Measurements from ENCODE around the gene ARL3. TPM values are rescaled to one million over a fixed set of nuclear protein-coding genes. Genes with fewer than 3 reads are reported as not detected.

ARL3 gene
- total RNA-seq, 2 donors from 2014 or later, result 4.8 to 5.6 TPM

DNA sequence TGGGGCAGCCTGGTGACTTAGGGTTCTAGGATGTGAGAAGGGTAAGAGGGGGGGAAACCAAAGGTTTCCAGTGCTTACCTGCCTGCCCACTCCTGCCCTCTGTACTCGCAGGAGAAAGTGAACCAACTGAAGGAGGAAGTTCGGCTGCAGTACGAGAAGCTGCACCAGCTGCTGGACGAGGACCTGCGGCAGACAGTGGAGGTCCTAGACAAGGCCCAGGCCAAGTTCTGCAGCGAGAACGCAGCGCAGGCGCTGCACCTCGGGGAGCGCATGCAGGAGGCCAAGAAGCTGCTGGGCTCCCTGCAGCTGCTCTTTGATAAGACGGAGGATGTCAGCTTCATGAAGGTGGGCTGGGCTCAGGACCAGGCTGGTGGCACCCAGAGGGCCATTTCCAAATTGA is 59.2 kb downstream of the ARL3 start:
- no peaks in the 10 kb centered on the region for H3K9me3 ChIP-seq
- intact Hi-C loops (cut with DNase I), result no loop called here
- no peak overlapping the region for H3K27ac ChIP-seq
- no peak overlapping the region for H3K4me3 ChIP-seq
- H3K27me3 ChIP-seq, result no peaks in the 10 kb centered on the region
- H3K36me3 ChIP-seq, result peaks cover 15% of the 10 kb centered on the region
- TF ChIP-seq, protein P1, sequence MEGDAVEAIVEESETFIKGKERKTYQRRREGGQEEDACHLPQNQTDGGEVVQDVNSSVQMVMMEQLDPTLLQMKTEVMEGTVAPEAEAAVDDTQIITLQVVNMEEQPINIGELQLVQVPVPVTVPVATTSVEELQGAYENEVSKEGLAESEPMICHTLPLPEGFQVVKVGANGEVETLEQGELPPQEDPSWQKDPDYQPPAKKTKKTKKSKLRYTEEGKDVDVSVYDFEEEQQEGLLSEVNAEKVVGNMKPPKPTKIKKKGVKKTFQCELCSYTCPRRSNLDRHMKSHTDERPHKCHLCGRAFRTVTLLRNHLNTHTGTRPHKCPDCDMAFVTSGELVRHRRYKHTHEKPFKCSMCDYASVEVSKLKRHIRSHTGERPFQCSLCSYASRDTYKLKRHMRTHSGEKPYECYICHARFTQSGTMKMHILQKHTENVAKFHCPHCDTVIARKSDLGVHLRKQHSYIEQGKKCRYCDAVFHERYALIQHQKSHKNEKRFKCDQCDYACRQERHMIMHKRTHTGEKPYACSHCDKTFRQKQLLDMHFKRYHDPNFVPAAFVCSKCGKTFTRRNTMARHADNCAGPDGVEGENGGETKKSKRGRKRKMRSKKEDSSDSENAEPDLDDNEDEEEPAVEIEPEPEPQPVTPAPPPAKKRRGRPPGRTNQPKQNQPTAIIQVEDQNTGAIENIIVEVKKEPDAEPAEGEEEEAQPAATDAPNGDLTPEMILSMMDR (IDR thresholded peaks at IDR 0.05), result no peak
- no peak for DNase-seq
- peaks cover 26% of the 10 kb centered on the region for H3K4me1 ChIP-seq
- H3K9ac ChIP-seq (ENCODE audit: low read depth in 2 of 2, low read length in 2 of 2), result no peak overlapping the region

DNA sequence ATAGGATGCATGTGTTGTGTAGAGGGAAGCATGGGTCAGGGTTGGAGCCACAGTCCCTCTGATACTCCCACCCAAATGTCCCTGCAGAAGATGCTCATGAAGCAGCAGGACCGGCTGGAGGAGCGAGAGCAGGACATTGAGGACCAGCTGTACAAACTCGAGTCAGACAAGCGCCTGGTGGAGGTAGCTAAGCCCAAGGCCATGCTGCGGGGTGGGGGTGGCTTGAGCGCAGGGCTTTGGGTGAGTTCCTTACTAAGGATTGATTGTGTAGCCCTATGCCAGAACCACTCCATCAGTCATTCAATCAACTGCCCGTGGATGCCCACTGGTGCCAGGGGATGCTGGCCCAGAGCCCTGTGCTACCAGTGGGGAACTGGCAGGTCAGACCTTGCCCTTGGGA is 59.6 kb downstream of the ARL3 start:
- intact Hi-C loops (cut with DNase I), result no loop called here
- Histone ChIP-seq H3K4me1 (peaks cover 29% of the 10 kb centered on the region), H3K9me3 (no peaks in the 10 kb centered on the region), H3K36me3 (peaks cover 15% of the 10 kb centered on the region), H3K27me3 (no peaks in the 10 kb centered on the region), H3K9ac (ENCODE audit: low read depth in 2 of 2, low read length in 2 of 2) (no peak overlapping the region), H3K4me3 (no peak overlapping the region), H3K27ac (no peak overlapping the region)
- DNase-seq, result no peak
- TF ChIP-seq, protein P1 (IDR thresholded peaks at IDR 0.05), result no peak

DNA sequence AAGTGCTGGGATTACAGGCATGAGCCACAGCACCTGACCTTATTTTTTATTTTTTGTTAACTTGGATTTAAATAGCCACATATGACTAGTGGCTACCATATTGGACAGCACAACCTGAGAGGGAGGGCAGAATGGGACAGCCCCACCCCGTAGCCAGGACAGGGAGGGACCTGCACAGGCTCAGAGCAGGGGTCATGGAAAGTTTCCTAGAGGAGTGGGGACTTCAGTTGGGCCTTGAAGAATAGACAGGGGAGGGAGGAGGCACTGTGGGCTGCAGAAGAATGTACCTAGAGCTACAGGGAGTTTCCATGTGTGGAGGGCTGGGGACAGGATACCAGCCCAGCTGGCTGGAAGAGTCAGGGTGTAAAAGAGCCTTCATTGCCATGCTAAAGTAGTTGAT is 61.1 kb downstream of the ARL3 start:
- no peak overlapping the region for H3K4me3 ChIP-seq
- TF ChIP-seq, protein P1 (IDR thresholded peaks at IDR 0.05), result no peak
- H3K9me3 ChIP-seq, result no peaks in the 10 kb centered on the region
- intact Hi-C loops (cut with DNase I), result no loop called here
- peaks cover 36% of the 10 kb centered on the region for H3K4me1 ChIP-seq
- H3K36me3 ChIP-seq, result peaks cover 15% of the 10 kb centered on the region
- H3K9ac ChIP-seq (ENCODE audit: low read depth in 2 of 2, low read length in 2 of 2), result peak overlapping the region in 1 of 2 donors; percentile 19
- H3K27ac ChIP-seq, result no peak overlapping the region
- H3K27me3 ChIP-seq, result no peaks in the 10 kb centered on the region
- no peak for DNase-seq

DNA sequence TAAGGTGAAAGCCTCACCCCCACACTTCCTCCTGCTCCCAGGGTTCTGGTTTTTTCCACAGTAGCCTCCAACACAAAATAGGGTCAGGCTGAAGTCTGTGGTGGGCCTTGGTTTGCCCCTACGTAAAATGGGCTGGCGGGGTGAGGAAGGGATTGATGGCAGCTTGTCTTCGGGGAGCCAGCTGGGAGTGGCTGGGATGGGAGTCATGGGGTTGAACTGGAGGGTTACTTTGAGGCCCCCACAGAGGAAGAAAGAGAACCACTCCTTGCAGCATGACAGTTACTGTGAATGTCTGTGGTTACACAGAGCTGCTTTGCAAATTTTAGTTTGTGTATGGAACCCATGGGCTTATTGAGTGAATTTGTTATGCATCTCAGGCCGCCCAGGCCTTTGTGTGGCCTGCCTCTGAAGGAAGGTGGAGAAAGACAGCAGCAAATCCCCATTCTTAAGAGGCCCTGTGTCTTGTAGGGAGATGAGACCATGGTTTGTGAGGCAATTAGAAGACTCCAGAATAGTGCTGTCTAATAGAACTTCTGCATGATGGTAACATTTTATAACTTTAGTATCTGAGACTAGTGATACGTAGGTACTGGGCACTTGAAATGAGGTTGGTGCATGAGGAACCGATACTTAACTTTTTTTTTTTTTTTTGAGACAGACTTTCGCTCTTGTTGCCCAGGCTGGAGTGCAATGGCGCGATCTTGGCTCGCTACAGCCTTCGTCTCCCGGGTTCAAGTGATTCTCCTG is 61.9 kb downstream of the ARL3 start:
- intact Hi-C loops (cut with DNase I), result no loop called here
- H3K9ac ChIP-seq (ENCODE audit: low read depth in 2 of 2, low read length in 2 of 2), result peak overlapping the region in 1 of 2 donors; percentile 38
- no peaks in the 10 kb centered on the region for H3K27me3 ChIP-seq
- no peak for DNase-seq
- TF ChIP-seq, protein P1 (IDR thresholded peaks at IDR 0.05), result no peak
- H3K9me3 ChIP-seq, result no peaks in the 10 kb centered on the region
- H3K36me3 ChIP-seq, result peaks cover 15% of the 10 kb centered on the region
- H3K27ac ChIP-seq, result peak overlapping the region; percentile 12
- no peak overlapping the region for H3K4me3 ChIP-seq
- peaks cover 40% of the 10 kb centered on the region for H3K4me1 ChIP-seq

DNA sequence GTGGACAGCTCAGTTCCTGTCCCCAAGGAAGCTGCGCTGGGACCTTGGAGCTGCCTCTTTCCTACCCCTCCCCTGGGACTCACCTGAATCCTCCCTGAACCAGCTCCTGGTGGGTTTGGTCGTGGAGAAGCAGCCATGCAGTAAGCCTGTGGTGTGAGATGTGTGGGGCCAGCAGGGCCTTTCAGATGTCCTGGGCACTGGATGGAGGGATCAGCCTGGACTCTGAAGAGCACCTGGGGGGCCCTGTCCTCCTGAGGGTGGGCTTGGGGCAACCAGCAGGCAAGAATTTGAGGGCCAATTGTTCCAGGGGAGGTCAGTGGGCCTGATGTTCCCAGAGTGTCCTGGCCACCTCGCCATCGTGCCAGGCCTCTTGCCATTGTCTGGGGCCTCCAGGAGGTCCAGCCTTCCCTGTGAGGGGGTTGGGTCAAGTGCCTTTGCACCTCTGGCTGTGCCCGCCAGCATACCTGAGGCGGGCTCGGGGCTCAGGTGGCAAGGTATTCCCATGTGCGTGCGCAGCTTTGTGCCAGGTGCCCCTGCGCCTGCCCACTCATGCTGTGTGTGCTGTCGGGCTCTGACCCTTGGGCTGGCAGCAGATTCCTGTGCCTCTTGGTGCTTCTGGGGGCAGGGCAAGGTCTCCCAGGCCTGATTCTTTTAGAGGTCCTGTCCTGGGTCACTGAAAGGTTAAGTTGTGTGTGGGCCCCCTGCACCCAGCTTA is 62.6 kb downstream of the ARL3 start:
- no peaks in the 10 kb centered on the region for H3K27me3 ChIP-seq
- peak overlapping the region; percentile 12 for H3K27ac ChIP-seq
- H3K4me3 ChIP-seq, result no peak overlapping the region
- peaks cover 10% of the 10 kb centered on the region for H3K36me3 ChIP-seq
- H3K9me3 ChIP-seq, result no peaks in the 10 kb centered on the region
- peaks cover 36% of the 10 kb centered on the region for H3K4me1 ChIP-seq
- TF ChIP-seq, protein P1 (IDR thresholded peaks at IDR 0.05), result no peak
- H3K9ac ChIP-seq (ENCODE audit: low read depth in 2 of 2, low read length in 2 of 2), result peak overlapping the region; percentile 38 to 58
- no peak for DNase-seq
- intact Hi-C loops (cut with DNase I), result no loop called here

Measured in colonic mucosa (tissue), 4 donors.